ENCODE data around the gene BARHL2.

DNA sequence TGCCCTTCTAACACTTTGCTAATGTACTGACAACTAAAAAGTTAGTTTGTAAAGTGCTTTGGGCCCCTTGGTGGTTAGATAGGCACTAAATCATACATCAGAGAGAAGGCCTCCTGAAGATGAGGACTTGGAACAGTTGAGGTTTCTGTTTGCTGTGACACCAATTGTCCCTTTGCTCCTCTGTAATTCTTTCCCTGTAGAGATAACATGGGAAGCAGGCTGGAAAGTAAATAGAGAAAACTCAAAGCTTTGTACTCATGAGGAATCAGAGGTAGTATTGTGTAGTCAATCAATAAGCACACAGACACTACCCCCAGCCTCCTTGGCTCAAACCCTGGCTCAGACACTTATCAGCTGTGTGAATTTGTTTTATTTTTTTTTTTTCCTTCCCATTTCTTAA, 31.6 kb upstream of the BARHL2 start:
- TF ChIP-seq TEAD4 (CRISPR knock-in tag; IDR thresholded peaks at IDR 0.05), result no peak
- no peak for TF ChIP-seq ZNF532 (CRISPR knock-in tag; IDR thresholded peaks at IDR 0.05; ENCODE audit: borderline replicate concordance)
